Stimulated activated CD4-positive, alpha-beta T cell treated with anti-CD3 and anti-CD28 coated beads, Interleukin-4, amount 100 ng/mL, for 1 hour (primary cell): ENCODE measurements around the gene ITGAE.
A peak's percentile ranks its signal among the peaks of the same experiment; 100 is the strongest.

Source experiments
- DNase-seq: peaks from one replicate; pipeline ENCODE4 v3.0.0-alpha.2; 2020

Gene ITGAE

GRCh38 chr17:3689262-3690093, 111.5 kb downstream of the ITGAE start:
- DNase-seq, result no peak

DNA sequence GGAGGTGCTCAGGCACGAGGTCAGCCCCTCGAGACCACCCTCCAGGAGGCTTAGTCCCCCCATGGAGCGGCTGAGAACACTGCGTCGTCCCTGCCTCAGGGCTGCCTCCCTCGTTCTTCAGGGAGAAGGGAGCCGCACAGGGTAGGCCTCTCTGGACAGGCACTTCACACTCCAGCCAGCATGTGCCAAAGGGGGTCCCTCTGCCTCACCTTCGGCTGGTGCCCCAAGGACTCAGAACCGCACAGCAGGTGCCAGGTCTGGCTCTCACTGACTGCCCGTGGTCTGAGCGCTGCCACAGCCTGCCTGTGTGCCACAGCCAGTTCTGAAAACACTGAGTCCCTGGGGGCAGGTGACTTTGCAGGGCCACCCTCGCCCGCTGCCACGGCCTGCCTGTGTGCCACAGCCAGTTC, 112.1 kb downstream of the ITGAE start:
- no peak for DNase-seq

- DNase-seq, result no peak
Observed at GRCh38 chr17:3688027-3688553, 112.9 kb downstream of the ITGAE start.

DNA sequence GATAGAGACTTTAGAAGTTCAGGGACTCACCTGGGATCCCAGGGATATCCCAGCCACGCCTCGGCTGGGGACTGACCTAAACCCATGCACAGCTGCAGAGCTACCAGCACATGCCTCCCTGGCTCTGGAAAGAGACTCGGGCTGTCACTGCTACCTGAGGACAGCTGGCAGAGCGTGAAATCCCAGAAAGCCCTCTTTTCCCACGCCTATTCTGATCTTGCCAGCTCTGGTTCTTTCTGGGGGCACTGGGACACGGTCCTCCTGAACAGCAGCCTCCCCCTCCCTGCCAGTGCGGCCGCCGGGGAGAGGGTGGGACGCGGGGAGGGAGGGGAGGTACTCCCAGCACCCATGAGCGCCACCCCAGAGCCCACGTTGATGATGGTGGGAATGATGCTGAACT, 115.8 kb downstream of the ITGAE start:
- DNase-seq, result no peak

DNA sequence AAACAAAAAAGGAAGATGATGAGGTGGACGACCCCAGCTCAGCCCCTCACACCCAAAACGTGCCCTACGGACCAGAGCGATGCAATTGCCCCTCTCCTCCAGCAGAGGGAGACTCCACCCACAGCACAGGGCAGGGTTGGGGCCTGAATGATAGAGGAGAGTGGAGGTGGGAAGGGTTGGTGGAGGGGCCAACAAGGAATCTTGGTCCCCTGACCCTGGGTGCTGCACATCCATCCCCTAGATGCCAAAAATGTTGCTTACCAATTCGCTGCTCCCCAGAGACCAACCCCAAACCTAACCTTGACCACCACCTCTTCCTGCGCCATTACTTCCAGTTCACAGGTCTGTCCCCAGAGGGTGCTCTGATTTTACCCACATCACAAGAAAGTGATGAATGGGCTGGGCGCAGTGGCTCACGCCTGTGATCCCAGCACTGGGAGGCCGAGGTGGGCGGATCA, 117.9 kb downstream of the ITGAE start:
- peak; percentile 56 for DNase-seq

GRCh38 chr17:3682033-3682432, 119.0 kb downstream of the ITGAE start:
- no peak for DNase-seq

GRCh38 chr17:3681565-3681964, 119.4 kb downstream of the ITGAE start:
- DNase-seq, result no peak

GRCh38 chr17:3681057-3681456, 119.9 kb downstream of the ITGAE start:
- DNase-seq, result no peak

- DNase-seq, result no peak
Observed at GRCh38 chr17:3679531-3680126, 121.4 kb downstream of the ITGAE start.

DNA sequence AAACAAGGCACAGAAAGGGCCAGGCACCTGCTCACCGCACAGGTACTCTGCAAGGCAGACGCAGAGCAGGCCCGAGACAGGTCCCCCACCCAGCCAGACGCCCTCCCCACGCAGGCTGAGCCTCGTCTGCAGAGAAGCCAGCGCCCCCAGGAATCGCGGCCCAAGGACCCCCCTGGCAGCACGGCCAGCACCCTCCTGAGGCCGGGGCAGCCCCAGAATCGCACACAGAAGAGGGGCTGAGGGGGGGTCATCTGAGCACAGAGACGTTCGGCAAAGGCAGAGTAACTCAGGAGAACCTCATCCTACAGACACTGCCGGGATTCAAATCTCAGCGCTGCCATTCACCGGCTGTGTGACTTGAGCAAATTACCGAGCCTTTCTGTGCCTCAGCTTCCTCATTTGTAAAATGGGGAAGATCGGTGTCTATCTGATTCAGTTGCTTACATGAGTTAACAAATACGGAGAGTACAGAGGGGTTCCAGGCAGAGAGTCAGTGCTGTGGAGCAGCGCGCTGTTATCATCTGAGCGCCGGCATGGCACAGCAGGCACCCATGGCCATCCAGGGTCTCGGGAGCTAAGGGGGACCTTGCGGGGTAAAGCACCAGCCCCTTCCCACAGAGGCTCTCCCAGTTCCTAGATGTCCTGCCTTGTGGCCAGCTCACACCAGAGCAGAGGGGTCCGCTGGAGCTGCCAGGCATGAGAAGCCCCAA, 122.0 kb downstream of the ITGAE start:
- DNase-seq, result no peak

GRCh38 chr17:3678095-3678820, 122.7 kb downstream of the ITGAE start:
- DNase-seq, result no peak

- DNase-seq, result no peak
Observed at GRCh38 chr17:3675886-3676285, 125.1 kb downstream of the ITGAE start.

DNA sequence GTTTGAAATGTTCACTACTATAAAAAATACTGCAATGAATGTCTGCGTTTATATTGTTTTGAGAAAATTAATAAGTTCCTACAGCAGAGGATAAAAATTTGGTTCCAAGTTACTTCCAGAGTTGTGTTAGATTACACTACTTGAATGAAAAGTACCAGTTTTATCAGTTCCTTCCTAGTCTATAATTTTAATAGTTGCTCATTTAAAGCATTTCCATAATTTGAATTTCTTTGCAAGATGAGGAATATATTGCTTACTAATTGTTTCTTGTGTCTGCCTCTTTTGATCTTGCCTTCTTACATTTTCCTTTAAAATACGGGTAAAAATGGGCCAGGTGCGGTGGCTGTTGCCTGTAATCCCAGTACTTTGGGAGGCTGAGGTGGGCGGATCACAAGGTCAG, 128.4 kb downstream of the ITGAE start:
- no peak for DNase-seq

DNA sequence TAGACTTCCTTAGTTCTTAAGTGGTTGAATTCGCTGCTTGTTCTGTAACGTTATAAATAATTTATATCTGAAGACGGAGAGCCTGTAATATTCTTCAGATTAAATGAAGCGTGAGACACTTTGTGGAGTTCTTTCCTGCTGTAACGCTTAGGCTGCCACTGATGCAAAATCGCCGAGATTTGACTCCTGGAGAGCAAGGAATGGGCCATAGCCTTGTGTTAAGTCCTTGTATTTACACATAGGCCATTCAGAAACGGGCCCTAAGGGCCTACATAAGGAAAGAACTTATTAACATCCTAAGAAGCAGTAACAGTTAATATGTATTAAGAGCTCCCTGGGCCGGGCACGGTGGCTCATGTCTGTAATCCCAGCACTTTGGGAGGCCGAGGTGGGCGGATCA, 131.4 kb downstream of the ITGAE start:
- no peak for DNase-seq

DNA sequence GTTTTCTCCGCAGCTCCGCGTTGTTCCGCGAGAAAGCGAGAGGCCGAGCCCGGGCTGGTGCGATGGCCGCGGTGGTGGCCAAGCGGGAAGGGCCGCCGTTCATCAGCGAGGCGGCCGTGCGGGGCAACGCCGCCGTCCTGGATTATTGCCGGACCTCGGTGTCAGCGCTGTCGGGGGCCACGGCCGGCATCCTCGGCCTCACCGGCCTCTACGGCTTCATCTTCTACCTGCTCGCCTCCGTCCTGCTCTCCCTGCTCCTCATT, 132.0 kb downstream of the ITGAE start:
- no peak for DNase-seq

DNA sequence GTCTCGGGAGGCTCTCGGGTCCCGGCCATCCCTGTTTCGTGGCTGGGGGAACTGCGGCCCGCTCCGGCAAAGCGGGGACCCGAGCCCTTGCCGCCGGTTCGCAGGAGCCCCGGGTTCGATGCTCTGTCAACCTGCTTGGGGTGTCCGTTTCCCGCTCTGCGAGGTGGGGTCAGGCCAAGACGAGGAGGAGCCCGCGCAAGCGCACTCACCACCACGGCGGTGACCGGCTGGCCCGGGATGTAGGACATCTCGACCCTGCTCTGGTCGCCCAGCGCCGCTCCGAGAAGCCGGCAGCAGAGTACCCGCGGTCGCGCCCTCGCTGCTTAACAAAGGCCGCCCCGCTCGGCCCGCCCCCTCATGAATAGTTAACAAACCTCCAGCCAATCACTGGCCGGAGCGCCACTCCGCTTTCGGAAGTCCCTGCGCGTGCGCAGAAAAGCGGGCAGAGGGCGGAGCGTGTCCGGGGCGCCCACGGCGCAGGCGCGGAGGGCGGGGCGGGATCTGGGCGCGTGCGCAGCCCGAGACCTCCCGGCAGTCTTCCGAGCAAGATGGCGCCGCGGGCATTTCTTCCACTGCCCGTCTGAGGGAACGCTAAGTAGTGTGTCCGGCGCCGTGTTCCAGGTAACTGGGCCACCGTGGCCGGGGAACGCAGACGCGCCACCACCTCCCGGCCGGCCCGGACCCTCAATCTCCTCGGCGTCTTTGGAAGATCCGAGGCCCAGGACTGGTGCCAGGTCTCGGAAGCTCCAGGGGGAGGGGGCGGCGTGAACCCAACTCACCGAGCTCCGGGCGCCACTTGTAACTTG, 132.5 kb downstream of the ITGAE start, which contains the start of the genes EMC6 and TAX1BP3:
Gene EMC6 (plus strand): TSS at position 534 of the 806 bp plus-strand sequence. CDS start 335 bp downstream, outside the sequence.
Gene TAX1BP3 (minus strand): TSS at position 300 of the 806 bp plus-strand sequence. CDS start 52 bp downstream, at position 248.
- peak; percentile 98 for DNase-seq

GRCh38 chr17:3667366-3668278, 133.4 kb downstream of the ITGAE start:
- DNase-seq, result peak; percentile 14

DNA sequence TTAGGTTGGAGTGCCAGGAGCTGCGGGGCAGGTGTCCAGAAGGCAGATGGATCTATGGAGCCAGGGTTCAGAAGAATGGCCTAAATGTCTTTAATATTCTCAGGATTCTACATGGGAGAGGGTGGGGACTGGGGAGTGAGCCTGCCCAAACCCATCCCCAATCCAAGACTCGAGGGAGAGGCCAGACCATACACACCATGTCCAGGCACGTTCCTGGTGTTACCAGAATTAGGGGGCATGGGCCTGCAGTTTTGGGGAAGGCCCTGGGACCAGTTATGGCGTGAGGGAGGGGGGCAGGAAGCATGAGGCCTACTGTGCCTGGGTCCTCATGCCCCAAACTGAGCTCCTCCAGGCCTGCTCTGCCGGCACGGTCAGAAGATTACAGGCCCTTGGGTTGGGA, 134.5 kb downstream of the ITGAE start:
- no peak for DNase-seq

DNA sequence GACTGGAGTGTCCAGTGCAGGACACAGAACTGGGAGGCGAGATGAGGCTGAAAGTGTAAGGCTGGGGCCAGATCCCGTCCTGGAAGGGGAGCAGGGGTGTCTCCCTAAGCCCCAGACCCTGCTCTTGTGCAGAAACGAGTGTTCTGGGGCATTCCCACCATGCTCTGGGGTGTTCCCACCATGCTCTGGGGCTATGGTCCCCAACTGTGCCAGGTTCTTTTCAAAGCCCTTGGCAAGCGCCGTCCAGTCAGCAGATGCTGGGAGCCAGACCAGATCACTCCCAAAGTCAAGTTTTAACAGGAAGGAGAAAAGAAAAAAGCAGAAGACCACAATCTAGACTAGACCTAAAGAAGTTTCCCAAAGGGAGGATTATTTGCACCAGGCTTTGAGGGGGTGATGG, 135.2 kb downstream of the ITGAE start:
- no peak for DNase-seq
